GM12875 (cell line): ENCODE measurements around the gene EMID1.

Source experiments
- H3K4me3 ChIP-seq: one replicate; pipeline ENCODE4 v1.5.1; 2011; ENCODE audit warnings: low read depth, low read length, control low read depth
- CTCF ChIP-seq: IDR thresholded peaks from 2 replicates; pipeline ENCODE4 v1.5.1; 2011; ENCODE audit warnings: low read depth, mild to moderate bottlenecking, control low read depth, inconsistent platforms, low read length, moderate library complexity, borderline replicate concordance; ENCODE audit not compliant: insufficient read depth

The EMID1 gene

GRCh38 chr22:29254286-29254660 is 48.6 kb downstream of the EMID1 start:
- no peak for TF ChIP-seq CTCF
- H3K4me3 ChIP-seq, result no peak overlapping the region

- no peak overlapping the region for H3K4me3 ChIP-seq
- TF ChIP-seq CTCF, result no peak
These were observed 49.4 kb downstream of the EMID1 start for GRCh38 chr22:29255064-29255621.

- TF ChIP-seq CTCF, result no peak
- no peak overlapping the region for H3K4me3 ChIP-seq
These were observed 51.1 kb downstream of the EMID1 start for GRCh38 chr22:29256606-29257325.

GRCh38 chr22:29257751-29258181 is 52.1 kb downstream of the EMID1 start:
- TF ChIP-seq CTCF, result no peak
- no peak overlapping the region for H3K4me3 ChIP-seq

- no peak for TF ChIP-seq CTCF
- H3K4me3 ChIP-seq, result no peak overlapping the region
These were observed 52.9 kb downstream of the EMID1 start for GRCh38 chr22:29258407-29259252.

DNA sequence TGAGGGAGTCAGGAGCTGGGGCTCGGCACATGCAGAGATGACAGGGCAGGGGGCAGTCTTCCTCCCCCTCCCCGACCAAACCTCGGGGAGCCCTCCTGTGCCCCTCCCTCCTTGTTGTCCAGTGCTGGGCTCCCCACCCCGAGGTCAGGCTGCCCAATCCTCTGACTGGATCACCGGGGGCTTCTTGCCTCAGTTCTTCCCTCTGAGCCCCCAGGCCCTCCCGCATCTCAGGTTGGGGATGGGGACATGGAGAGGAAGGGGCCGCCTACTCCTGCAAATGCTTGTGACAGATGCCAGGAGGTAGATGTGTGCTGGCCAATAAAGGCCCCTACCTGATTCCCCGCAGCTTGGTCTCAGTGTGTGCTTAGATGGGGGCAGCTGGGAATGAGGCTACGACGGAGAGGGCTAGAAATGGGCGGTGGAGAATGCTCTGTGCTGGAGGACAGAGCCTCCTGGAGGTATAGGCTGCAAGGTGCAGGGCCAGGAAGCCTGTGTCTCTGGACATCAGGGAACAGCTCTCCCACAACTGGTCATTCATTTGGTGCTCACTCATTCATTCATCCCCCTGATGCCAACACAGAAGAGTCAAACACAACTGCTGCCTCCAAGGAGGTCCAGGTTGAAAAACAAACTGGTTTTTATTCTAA is 53.7 kb downstream of the EMID1 start:
- H3K4me3 ChIP-seq, result no peak overlapping the region
- TF ChIP-seq CTCF, result no peak
